SK-N-SH treated with all-trans-retinoic acid at 6 μM for 48 hours (cell line): Measurements from ENCODE around the gene SAMMSON.

ENCODE experiments used
- ATAC-seq: fragments of 200-7000 bp; cut with Tn5 transposase; 3 replicates; pipeline ENCODE4 v1.9.1; 2020; ENCODE audit warnings: mild to moderate bottlenecking, moderate library complexity
- ARNTL ChIP-seq: fragments of 450-650 bp; formaldehyde crosslinking; IDR thresholded peaks from 2 replicates; pipeline ENCODE4 v1.5.0; 2020; ENCODE audit warnings: low read depth, mild to moderate bottlenecking, moderate library complexity, borderline replicate concordance
- BACH2 ChIP-seq: fragments of 250-450 bp; sonication (Bioruptor Pico); IDR thresholded peaks from 2 replicates; pipeline ENCODE4 v1.9.0; 2021; ENCODE audit warnings: mild to moderate bottlenecking, borderline replicate concordance
- CSDC2 ChIP-seq: fragments of 250-450 bp; sonication (Bioruptor Pico); IDR thresholded peaks from 2 replicates; pipeline ENCODE4 v1.5.0; 2020; ENCODE audit warnings: mild to moderate bottlenecking, moderate library complexity
- GLIS3 ChIP-seq: fragments of 250-450 bp; sonication (Bioruptor Pico); IDR thresholded peaks from 2 replicates; pipeline ENCODE4 v1.5.0; 2020; ENCODE audit warnings: mild to moderate bottlenecking, moderate library complexity
- ISL1 ChIP-seq: fragments of 250-450 bp; sonication (Bioruptor Pico); IDR thresholded peaks from 2 replicates; pipeline ENCODE4 v2.1.2; 2022; ENCODE audit warnings: mild to moderate bottlenecking, moderate library complexity
- OSR1 ChIP-seq: fragments of 250-450 bp; sonication (Bioruptor Pico); IDR thresholded peaks from 2 replicates; pipeline ENCODE4 v1.8.0; 2022; ENCODE audit warnings: moderate library complexity, mild to moderate bottlenecking, inconsistent platforms
- PPARA ChIP-seq: fragments of 250-450 bp; sonication (Bioruptor Pico); IDR thresholded peaks from 2 replicates; pipeline ENCODE4 v1.5.0; 2020; ENCODE audit warnings: mild to moderate bottlenecking, borderline replicate concordance
- RARB ChIP-seq: fragments of 250-450 bp; sonication (Bioruptor Pico); IDR thresholded peaks from 2 replicates; pipeline ENCODE4 v1.8.0; 2021; ENCODE audit warnings: mild to moderate bottlenecking, moderate library complexity
- SNAI2 ChIP-seq: fragments of 250-450 bp; sonication (Bioruptor Pico); IDR thresholded peaks from 2 replicates; pipeline ENCODE4 v1.5.0; 2020; ENCODE audit warnings: mild to moderate bottlenecking, moderate library complexity
- TCF4 ChIP-seq: fragments of 250-450 bp; sonication (Bioruptor Pico); IDR thresholded peaks from 2 replicates; pipeline ENCODE4 v1.8.0; 2021; ENCODE audit warnings: mild to moderate bottlenecking, moderate library complexity, borderline replicate concordance
- TOX ChIP-seq: fragments of 250-450 bp; sonication (Bioruptor Pico); IDR thresholded peaks from 2 replicates; pipeline ENCODE4 v1.8.0; 2021; ENCODE audit warnings: mild to moderate bottlenecking, moderate library complexity, borderline replicate concordance
- ZC3H10 ChIP-seq: fragments of 250-450 bp; sonication (Bioruptor Pico); IDR thresholded peaks from 2 replicates; pipeline ENCODE4 v1.5.1; 2021; ENCODE audit warnings: mild to moderate bottlenecking, moderate library complexity
- ZFP30 ChIP-seq: fragments of 450-650 bp; formaldehyde crosslinking; IDR thresholded peaks from 2 replicates; pipeline ENCODE4 v1.5.0; 2022; ENCODE audit warnings: mild to moderate bottlenecking, moderate library complexity
- TF ChIP-seq, protein P1 (sequence below): fragments of 250-450 bp; sonication (Bioruptor Pico); IDR thresholded peaks from 2 replicates; pipeline ENCODE4 v1.5.1; 2021; ENCODE audit warnings: mild to moderate bottlenecking, moderate library complexity
- TF ChIP-seq, protein P2 (sequence below): fragments of 250-450 bp; sonication (Bioruptor Pico); IDR thresholded peaks from 2 replicates; pipeline ENCODE4 v1.8.0; 2021; ENCODE audit warnings: low read depth, mild to moderate bottlenecking, moderate library complexity, borderline replicate concordance

SAMMSON gene

GRCh38 chr3:70112751-70113150 lies 113.2 kb downstream of the SAMMSON start:
- TF ChIP-seq OSR1 (CRISPR knock-in tag) (no peak), PPARA (no peak), BACH2 (CRISPR knock-in tag) (no peak), ARNTL (CRISPR knock-in tag) (no peak), TCF4 (CRISPR knock-in tag) (no peak), CSDC2 (CRISPR knock-in tag) (no peak), TOX (no peak)
- ATAC-seq = no peak

DNA sequence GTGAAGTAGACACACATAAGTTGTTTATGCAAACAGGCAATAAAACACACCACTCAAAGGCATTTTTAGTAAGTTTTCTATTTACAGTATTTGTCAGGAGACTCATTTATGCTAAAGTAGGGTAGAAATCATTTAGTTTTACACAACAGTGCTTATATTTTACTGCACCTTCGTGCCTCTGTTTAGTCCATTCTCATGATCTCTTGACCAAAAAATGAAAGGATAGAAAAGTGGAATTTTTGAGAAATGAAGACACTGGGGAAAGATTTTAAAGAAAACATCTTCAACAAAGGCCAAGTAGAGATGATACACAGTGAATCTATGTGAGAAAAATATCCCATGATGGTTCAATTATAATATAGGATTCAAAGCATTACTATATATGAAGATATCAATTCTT lies 114.9 kb downstream of the SAMMSON start:
- TF ChIP-seq SNAI2 (CRISPR knock-in tag) (no peak), RARB (CRISPR knock-in tag) (no peak), PPARA (no peak), ZFP30 (CRISPR knock-in tag) (no peak)
- TF ChIP-seq, protein P1, sequence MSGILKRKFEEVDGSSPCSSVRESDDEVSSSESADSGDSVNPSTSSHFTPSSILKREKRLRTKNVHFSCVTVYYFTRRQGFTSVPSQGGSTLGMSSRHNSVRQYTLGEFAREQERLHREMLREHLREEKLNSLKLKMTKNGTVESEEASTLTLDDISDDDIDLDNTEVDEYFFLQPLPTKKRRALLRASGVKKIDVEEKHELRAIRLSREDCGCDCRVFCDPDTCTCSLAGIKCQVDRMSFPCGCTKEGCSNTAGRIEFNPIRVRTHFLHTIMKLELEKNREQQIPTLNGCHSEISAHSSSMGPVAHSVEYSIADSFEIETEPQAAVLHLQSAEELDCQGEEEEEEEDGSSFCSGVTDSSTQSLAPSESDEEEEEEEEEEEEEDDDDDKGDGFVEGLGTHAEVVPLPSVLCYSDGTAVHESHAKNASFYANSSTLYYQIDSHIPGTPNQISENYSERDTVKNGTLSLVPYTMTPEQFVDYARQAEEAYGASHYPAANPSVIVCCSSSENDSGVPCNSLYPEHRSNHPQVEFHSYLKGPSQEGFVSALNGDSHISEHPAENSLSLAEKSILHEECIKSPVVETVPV (CRISPR knock-in tag) = no peak
- TF ChIP-seq, all 23 proteins: peak for 0
- ATAC-seq = no peak

DNA sequence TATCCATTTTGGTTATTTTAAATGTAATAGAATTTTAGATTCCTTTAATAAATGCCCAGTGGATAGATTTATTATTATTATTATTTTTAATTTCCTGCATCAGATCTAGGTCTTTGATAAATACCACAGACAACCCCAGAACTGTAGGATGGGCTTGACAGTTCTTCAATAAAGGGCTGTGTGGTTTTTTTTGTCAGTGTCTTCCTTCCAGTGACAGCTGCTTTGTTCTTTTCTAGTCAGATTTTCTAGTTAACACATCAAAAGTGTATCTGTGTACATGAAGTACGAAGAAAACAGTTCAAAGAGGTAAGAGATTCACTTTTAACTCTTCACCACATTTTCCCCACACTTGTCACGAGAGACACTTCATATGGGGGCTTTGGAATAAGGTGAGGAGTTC lies 120.3 kb downstream of the SAMMSON start:
- TF ChIP-seq ZC3H10 (CRISPR knock-in tag) = no peak
- TF ChIP-seq, protein P2, sequence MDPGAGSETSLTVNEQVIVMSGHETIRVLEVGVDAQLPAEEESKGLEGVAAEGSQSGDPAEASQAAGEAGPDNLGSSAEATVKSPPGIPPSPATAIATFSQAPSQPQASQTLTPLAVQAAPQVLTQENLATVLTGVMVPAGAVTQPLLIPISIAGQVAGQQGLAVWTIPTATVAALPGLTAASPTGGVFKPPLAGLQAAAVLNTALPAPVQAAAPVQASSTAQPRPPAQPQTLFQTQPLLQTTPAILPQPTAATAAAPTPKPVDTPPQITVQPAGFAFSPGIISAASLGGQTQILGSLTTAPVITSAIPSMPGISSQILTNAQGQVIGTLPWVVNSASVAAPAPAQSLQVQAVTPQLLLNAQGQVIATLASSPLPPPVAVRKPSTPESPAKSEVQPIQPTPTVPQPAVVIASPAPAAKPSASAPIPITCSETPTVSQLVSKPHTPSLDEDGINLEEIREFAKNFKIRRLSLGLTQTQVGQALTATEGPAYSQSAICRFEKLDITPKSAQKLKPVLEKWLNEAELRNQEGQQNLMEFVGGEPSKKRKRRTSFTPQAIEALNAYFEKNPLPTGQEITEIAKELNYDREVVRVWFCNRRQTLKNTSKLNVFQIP = no peak
- TF ChIP-seq ISL1 (CRISPR knock-in tag) = no peak
- TF ChIP-seq GLIS3 (CRISPR knock-in tag) = no peak
- TF ChIP-seq BACH2 (CRISPR knock-in tag) = no peak
- no peak for TF ChIP-seq PPARA
- ATAC-seq = no peak
